ENCODE results near the gene HERC4. TPM values are rescaled to one million over a fixed set of nuclear protein-coding genes. Genes with fewer than 3 reads are reported as not detected.

The HERC4 gene
- total RNA-seq, 1 experiment from 2014 or later = 95.2 TPM

DNA sequence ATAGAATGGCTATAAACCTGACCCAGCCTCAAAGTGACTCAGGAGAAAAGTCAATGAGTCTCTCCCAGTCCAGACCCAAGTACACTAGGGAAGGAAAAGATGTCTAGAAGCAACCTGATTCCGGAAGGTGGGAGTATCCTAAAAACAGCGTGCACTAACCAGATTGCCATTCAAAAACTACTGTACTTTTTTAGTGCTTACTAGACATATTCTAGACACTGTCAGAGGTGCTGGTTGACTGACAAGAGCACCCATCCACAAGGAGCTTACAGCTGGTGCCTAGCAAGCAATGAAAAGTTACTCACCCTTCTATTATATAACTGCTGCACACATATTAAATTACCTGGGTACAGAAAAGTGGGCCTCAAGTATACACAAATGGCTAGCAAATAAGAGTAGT is 109.6 kb downstream of the HERC4 start:
- no peak overlapping the region for H3K4me3 Mint-ChIP-seq (ENCODE audit: low read depth, unreplicated experiment)
- peaks cover 20% of the 10 kb centered on the region for H3K36me3 Mint-ChIP-seq (ENCODE audit: insufficient read depth, unreplicated experiment)
- no peaks in the 10 kb centered on the region for H3K4me1 Mint-ChIP-seq (ENCODE audit: low read depth, unreplicated experiment)
- no peak overlapping the region for H3K27ac Mint-ChIP-seq (ENCODE audit: unreplicated experiment)
- BruUV-seq (replicated peaks) = no TSS peak
- intact Hi-C loops (cut with micrococcal nuclease; ENCODE audit: unreplicated experiment) = no loop called here
- DNase-seq = no peak
- TF ChIP-seq, protein P1, sequence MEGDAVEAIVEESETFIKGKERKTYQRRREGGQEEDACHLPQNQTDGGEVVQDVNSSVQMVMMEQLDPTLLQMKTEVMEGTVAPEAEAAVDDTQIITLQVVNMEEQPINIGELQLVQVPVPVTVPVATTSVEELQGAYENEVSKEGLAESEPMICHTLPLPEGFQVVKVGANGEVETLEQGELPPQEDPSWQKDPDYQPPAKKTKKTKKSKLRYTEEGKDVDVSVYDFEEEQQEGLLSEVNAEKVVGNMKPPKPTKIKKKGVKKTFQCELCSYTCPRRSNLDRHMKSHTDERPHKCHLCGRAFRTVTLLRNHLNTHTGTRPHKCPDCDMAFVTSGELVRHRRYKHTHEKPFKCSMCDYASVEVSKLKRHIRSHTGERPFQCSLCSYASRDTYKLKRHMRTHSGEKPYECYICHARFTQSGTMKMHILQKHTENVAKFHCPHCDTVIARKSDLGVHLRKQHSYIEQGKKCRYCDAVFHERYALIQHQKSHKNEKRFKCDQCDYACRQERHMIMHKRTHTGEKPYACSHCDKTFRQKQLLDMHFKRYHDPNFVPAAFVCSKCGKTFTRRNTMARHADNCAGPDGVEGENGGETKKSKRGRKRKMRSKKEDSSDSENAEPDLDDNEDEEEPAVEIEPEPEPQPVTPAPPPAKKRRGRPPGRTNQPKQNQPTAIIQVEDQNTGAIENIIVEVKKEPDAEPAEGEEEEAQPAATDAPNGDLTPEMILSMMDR (IDR thresholded peaks at IDR 0.05; ENCODE audit: unreplicated experiment) = no peak
- H3K27me3 Mint-ChIP-seq (ENCODE audit: unreplicated experiment) = no peaks in the 10 kb centered on the region
- H3K9me3 Mint-ChIP-seq (ENCODE audit: low read depth, unreplicated experiment) = peaks cover 2% of the 10 kb centered on the region
- CTCF ChIA-PET = no interaction called here

DNA sequence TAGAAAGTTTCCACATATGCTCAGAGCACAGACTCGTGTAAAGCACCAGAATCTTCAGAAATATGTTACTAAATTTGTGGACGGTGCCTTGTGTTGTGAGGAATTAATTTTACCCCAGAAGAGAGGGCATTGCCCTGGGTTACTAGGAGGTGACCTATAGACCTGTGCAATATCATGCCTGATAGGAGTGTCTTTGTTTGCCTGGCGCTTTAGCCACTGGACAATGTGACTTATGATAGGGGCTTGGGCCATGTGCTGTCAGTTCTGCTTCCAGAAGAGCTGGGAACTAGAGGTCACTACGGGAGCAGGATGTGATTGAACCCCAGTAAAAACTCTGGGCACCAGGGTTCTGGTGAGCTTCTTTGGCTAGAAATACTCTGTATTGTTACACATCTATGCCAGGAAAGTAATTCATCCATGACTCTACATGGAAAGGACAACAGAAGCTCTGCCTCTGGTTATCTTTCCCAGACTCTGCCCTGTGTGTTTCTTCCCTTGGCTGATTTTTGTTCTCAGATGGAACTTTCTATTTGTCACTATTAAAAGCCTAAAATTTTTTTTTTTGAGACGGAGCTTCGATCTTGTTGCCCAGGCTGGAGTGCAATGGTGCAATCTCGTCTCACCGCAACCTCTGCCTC is 115.1 kb downstream of the HERC4 start:
- Mint-ChIP-seq H3K4me3 (ENCODE audit: low read depth, unreplicated experiment) (no peak overlapping the region), H3K36me3 (ENCODE audit: insufficient read depth, unreplicated experiment) (peaks cover 24% of the 10 kb centered on the region), H3K9me3 (ENCODE audit: low read depth, unreplicated experiment) (no peaks in the 10 kb centered on the region), H3K4me1 (ENCODE audit: low read depth, unreplicated experiment) (no peaks in the 10 kb centered on the region), H3K27me3 (ENCODE audit: unreplicated experiment) (no peaks in the 10 kb centered on the region), H3K27ac (ENCODE audit: unreplicated experiment) (no peak overlapping the region)
- intact Hi-C loops (cut with micrococcal nuclease; ENCODE audit: unreplicated experiment) = no loop called here
- CTCF ChIA-PET = interaction anchor here (0.6 kb wide), 1 partner anchor 250 kb away, joined by 3 read pairs; no protein-coding TSS in a partner anchor
- no peak for DNase-seq
- BruUV-seq (replicated peaks) = no TSS peak
- TF ChIP-seq, protein P1 (IDR thresholded peaks at IDR 0.05; ENCODE audit: unreplicated experiment) = no peak

DNA sequence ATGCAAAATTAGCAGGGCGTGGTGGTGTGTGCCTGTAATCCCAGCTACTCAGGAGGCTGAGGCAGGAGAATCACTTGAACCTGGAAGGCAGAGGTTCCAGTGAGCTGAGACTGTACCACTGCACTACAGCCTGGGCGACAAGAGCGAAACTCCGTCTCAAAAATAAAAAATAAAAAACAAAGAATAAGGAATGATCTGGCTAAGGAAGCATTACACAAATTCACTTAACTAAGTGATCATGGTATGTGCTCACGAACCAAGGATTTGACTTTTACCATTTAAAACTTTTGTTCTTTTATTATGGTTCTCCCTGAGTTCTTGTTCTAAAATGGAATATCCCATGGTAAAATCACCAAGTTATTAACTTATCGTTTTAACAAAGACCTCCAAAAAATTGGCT is 119.5 kb downstream of the HERC4 start:
- intact Hi-C loops (cut with micrococcal nuclease; ENCODE audit: unreplicated experiment) = no loop called here
- no peak overlapping the region for H3K27ac Mint-ChIP-seq (ENCODE audit: unreplicated experiment)
- H3K9me3 Mint-ChIP-seq (ENCODE audit: low read depth, unreplicated experiment) = no peaks in the 10 kb centered on the region
- TF ChIP-seq, protein P1 (IDR thresholded peaks at IDR 0.05; ENCODE audit: unreplicated experiment) = no peak
- H3K4me3 Mint-ChIP-seq (ENCODE audit: low read depth, unreplicated experiment) = no peak overlapping the region
- no peaks in the 10 kb centered on the region for H3K4me1 Mint-ChIP-seq (ENCODE audit: low read depth, unreplicated experiment)
- peaks cover 29% of the 10 kb centered on the region for H3K36me3 Mint-ChIP-seq (ENCODE audit: insufficient read depth, unreplicated experiment)
- CTCF ChIA-PET = interaction anchor here (0.6 kb wide), 1 partner anchor 419 kb away, joined by 4 read pairs; no protein-coding TSS in a partner anchor
- no peak for DNase-seq
- BruUV-seq (replicated peaks) = no TSS peak
- no peaks in the 10 kb centered on the region for H3K27me3 Mint-ChIP-seq (ENCODE audit: unreplicated experiment)

DNA sequence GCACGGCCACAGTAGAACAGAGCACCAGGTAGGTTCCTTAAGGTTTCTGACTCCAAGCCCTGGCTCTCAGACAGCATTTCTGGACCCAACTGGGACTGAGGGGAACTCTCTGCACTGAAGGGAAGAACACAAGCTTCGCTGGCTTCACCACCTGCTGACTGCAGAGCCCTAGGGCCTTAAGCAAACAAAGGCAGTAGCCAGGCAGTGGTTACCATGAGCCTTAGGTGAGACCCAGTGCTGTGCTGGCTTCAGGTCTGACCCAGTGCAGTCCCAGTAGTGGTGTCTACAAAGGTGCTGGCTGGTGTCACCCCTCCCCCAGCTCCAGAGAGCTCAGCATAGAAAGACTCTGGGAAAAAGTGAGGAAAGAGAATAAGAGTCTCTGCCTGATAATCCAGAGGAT is 131.2 kb downstream of the HERC4 start:
- no peaks in the 10 kb centered on the region for H3K9me3 Mint-ChIP-seq (ENCODE audit: low read depth, unreplicated experiment)
- H3K27ac Mint-ChIP-seq (ENCODE audit: unreplicated experiment) = no peak overlapping the region
- CTCF ChIA-PET = no interaction called here
- H3K36me3 Mint-ChIP-seq (ENCODE audit: insufficient read depth, unreplicated experiment) = peaks cover 14% of the 10 kb centered on the region
- H3K27me3 Mint-ChIP-seq (ENCODE audit: unreplicated experiment) = no peaks in the 10 kb centered on the region
- BruUV-seq (replicated peaks) = no TSS peak
- no peaks in the 10 kb centered on the region for H3K4me1 Mint-ChIP-seq (ENCODE audit: low read depth, unreplicated experiment)
- TF ChIP-seq, protein P1 (IDR thresholded peaks at IDR 0.05; ENCODE audit: unreplicated experiment) = no peak
- H3K4me3 Mint-ChIP-seq (ENCODE audit: low read depth, unreplicated experiment) = no peak overlapping the region
- DNase-seq = no peak
- intact Hi-C loops (cut with micrococcal nuclease; ENCODE audit: unreplicated experiment) = no loop called here

Data from Calu3 (cell line).